Coronary artery (tissue), 2 donors: ENCODE results near the gene BAHD1.

Experiments used
- DNase-seq: peaks from one replicate; pipeline ENCODE4 v3.0.0-alpha.2; 2017; ENCODE audit warnings: low spot score
- H3K27ac ChIP-seq, 2 donors: fragments of 200-600 bp; sonication (generic); one replicate each; pipeline ENCODE4 v1.5.1; 2016 to 2019
- H3K4me3 ChIP-seq: fragments of 200-600 bp; sonication (generic); 2 replicates; pipeline ENCODE4 v1.5.1; 2016; ENCODE audit warnings: mild to moderate bottlenecking, moderate library complexity
- CTCF ChIP-seq: fragments of 200-600 bp; sonication (generic); IDR thresholded peaks from one replicate; pipeline ENCODE4 v1.5.1; 2019; ENCODE audit warnings: antibody characterized with exemption

Gene BAHD1

DNA sequence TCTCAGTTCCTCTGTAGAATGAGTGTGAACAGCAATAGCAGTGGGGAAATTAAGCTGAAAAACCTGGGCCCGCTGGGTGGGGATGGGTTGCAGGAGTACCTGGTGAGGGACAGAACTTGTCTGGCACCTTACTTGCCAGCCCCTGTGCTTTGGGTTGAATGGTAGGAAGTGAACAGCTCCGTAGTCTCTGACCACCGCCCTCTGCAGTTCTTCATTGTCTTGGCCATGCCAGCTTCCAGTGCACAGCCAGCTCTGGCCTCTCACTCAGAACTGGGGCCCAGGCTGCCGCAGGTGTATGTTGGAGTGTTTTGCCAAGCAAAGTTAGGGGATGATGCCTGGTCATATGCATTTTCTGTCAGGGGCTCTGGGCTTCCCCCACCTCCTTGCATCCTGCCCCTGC lies 16.0 kb downstream of the BAHD1 start:
- Histone ChIP-seq H3K4me3 (no peak overlapping the region), H3K27ac (no peak overlapping the region)
- DNase-seq = no peak
- no peak for TF ChIP-seq CTCF

DNA sequence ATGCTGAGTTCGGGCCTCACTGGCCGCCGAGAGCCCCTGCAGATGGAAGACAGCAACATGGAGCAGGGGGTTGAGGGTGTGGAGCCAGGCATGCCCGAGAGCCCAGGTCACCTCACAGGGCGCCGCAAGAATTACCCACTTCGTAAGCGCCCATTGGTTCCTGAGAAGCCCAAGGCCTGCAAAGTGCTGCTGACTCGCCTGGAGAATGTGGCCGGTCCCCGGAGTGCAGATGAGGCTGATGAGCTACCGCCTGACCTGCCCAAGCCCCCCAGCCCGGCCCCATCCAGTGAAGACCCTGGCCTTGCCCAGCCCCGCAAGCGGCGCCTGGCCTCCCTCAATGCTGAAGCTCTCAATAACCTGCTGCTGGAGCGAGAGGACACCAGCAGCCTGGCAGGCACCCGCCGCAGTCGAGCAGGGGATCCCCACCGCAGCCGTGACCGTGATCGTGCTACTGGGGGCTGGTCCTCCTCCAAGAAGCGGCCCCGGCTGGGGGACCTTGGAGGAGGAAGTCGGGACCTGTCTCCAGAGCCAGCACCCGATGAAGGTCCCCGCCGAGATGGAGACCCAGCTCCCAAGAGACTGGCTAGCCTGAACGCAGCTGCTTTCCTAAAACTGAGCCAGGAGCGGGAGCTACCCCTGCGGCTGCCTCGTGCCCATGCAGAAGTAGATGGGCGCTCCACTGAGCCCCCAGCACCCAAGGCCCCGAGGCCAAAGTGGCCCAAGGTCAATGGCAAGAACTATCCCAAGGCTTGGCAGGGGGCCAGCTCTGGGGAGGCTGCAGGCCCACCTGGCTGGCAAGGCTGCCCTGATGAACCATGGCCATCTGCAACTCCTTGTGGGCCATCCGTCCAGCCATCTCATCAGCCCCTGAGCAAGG lies 18.0 kb downstream of the BAHD1 start:
- no peak for TF ChIP-seq CTCF
- H3K4me3 ChIP-seq = no peak overlapping the region
- H3K27ac ChIP-seq = no peak overlapping the region
- no peak for DNase-seq

DNA sequence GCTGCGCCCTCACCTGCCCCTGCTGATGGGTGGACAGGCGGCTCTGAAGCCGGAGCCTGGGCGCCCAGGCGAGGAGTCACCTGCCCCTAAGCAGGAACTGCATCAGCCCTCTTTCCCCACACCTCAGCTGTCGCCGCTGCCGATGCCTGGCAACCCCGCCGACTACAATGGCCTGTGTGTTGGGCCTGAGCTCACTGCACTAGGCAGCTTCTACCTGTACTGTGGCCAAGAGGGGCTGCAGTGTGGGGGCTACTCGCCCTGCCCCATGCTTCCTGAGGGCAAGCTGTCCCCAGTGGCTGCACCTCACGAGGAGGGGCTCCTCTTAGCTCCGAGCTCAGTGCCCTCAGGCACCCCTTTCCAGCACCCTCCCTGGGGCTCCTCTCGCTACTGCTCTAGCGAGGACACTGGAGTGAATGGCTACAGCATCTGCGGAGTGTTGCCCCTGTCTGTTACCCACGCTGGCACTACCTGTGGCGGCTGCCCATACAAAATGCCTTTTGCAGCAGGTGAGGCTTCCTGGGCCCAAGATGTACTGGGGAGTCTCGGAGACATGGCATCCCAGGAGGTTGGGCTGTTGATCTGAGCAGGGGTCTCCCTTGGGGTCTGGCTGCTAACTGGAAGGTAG lies 18.8 kb downstream of the BAHD1 start:
- DNase-seq = no peak
- no peak overlapping the region for H3K27ac ChIP-seq
- no peak for TF ChIP-seq CTCF
- no peak overlapping the region for H3K4me3 ChIP-seq

- no peak for TF ChIP-seq CTCF
- DNase-seq = no peak
- Histone ChIP-seq H3K27ac (no peak overlapping the region), H3K4me3 (no peak overlapping the region)
Measured at GRCh38 chr15:40460404-40460803, 19.7 kb downstream of the BAHD1 start.

- no peak for TF ChIP-seq CTCF
- DNase-seq = no peak
Measured at GRCh38 chr15:40461958-40462357, 21.2 kb downstream of the BAHD1 start.

DNA sequence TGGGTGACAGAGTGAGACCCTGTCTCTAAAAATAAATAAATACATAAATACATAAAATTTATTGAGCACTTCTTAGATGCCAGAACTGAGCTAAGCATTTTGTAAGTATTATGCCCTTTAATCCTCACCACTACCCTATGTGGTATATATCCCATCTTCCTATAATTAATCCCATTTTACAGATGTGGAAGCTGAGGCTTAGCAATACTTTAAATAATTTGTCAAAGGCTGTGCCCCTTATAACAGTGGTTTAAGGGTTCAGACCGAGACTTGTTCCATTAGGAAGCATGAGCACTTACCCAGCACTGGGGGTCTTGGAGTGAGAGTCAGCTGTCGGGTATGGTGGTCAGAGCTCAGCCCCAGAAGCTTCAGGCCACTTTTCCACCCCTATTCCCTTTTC lies 22.5 kb downstream of the BAHD1 start:
- Histone ChIP-seq H3K4me3 (no peak overlapping the region), H3K27ac (no peak overlapping the region)
- DNase-seq = no peak
- no peak for TF ChIP-seq CTCF

More at GRCh38 chr15:40461958-40462357, 21.2 kb downstream of the BAHD1 start:
- Histone ChIP-seq H3K27ac (no peak overlapping the region), H3K4me3 (no peak overlapping the region)
